K562 (cell line): ENCODE data around the gene TMEM61. TPM values are rescaled to one million over a fixed set of nuclear protein-coding genes. Genes with fewer than 3 reads are reported as not detected.

Experiments
- ADNP ChIP-seq: fragments of 200-800 bp; sonication (Bioruptor generic); IDR thresholded peaks from 2 replicates; pipeline ENCODE4 v1.6.1; 2016; ENCODE audit warnings: missing genetic modification characterization, missing compliant biosample characterization
- CHD4 ChIP-seq: fragments of 200-600 bp; sonication (generic); IDR thresholded peaks from 3 replicates; pipeline ENCODE4 v1.6.1; 2012; ENCODE audit warnings: low read depth, mild to moderate bottlenecking, mixed read lengths, low read length, inconsistent platforms; ENCODE audit not compliant: insufficient read depth, insufficient replicate concordance, poor library complexity, severe bottlenecking
- DMBX1 ChIP-seq: fragments of 250-450 bp; sonication (Bioruptor Pico); IDR thresholded peaks from 2 replicates; pipeline ENCODE4 v1.8.0; 2022; ENCODE audit warnings: inconsistent platforms, mild to moderate bottlenecking, moderate library complexity, borderline replicate concordance
- FOSL1 ChIP-seq: fragments of 200-800 bp; sonication (Bioruptor generic); conservative IDR thresholded peaks from 2 replicates; pipeline ENCODE4 v1.6.1; 2016; ENCODE audit warnings: missing genetic modification characterization, missing compliant biosample characterization
- GTF2A2 ChIP-seq: IDR thresholded peaks from 2 replicates; pipeline ENCODE4 v1.6.1; 2016; ENCODE audit warnings: mild to moderate bottlenecking, missing genetic modification characterization, missing compliant biosample characterization
- HDAC2 ChIP-seq: fragments of 450-650 bp; IDR thresholded peaks from 2 replicates; pipeline ENCODE4 v1.6.1; 2016; ENCODE audit warnings: mild to moderate bottlenecking
- KDM1A ChIP-seq, 2 experiments: fragments of 450-650 bp; IDR thresholded peaks; 2 replicates each; pipeline ENCODE4 v1.6.1; 2016; ENCODE audit warnings: mild to moderate bottlenecking in 2 of 2
- L3MBTL2 ChIP-seq: fragments of 450-650 bp; IDR thresholded peaks from 2 replicates; pipeline ENCODE4 v1.6.1; 2016; ENCODE audit warnings: mild to moderate bottlenecking, moderate library complexity
- POLR2A ChIP-seq: fragments of 450-650 bp; conservative IDR thresholded peaks from 2 replicates; pipeline ENCODE4 v1.6.1; 2016
- RBM25 ChIP-seq: fragments of 200-400 bp; formaldehyde crosslinking; IDR thresholded peaks from 2 replicates; pipeline ENCODE4 v1.6.1; 2018; ENCODE audit warnings: low read length, low read depth, moderate library complexity; ENCODE audit not compliant: severe bottlenecking
- RHOXF2B ChIP-seq: fragments of 250-450 bp; sonication (Bioruptor Pico); conservative IDR thresholded peaks from 2 replicates; pipeline ENCODE4 v1.5.1; 2021
- polyA plus RNA-seq, 8 experiments: library from polyadenylated mRNA; depleted of rRNA in 4 of 8; stranded (reverse) in 5 of 8; unstranded in 3 of 8; fragments of >200 nt; fragmentation: Nextera tagmentation in 2 of 8; fragmentation: Illumina TruSeq in 1 of 8; extraction: Ambion mirVana in 2 of 8; extraction: Trizol in 1 of 8; gene quantifications; 2 replicates each; pipeline versions ENCODE4 v1.2.1 to v1.2.3, GENCODE V29; 2011 to 2014; ENCODE audit warnings: inconsistent platforms in 1 of 8, missing spikeins in 1 of 8
- total RNA-seq, 7 experiments: library from RNA; depleted of rRNA in 6 of 7; stranded (reverse); fragments of >200 nt in 6 of 7; fragmentation: Illumina TruSeq in 2 of 7; extraction: Trizol in 2 of 7; gene quantifications; 2 replicates each; pipeline versions ENCODE4 v1.2.1 to v1.2.3, GENCODE V29; 2011 to 2021; ENCODE audit warnings: low replicate concordance in 1 of 7
- TF ChIP-seq, protein P1 (sequence below), 2 experiments: fragments of 450-650 bp in 1 of 2; sonication (generic) in 1 of 2; formaldehyde crosslinking in 1 of 2; IDR thresholded peaks in 1 of 2; conservative IDR thresholded peaks in 1 of 2; 2 replicates each; pipeline versions ENCODE4 v1.6.1 to v1.8.1; 2016 to 2023; ENCODE audit warnings: mild to moderate bottlenecking in 2 of 2, moderate library complexity in 2 of 2, inconsistent platforms in 1 of 2, missing genetic modification reagents in 1 of 2
- TF ChIP-seq, protein P2 (sequence below): fragments of 450-650 bp; formaldehyde crosslinking; IDR thresholded peaks from 2 replicates; pipeline ENCODE4 v1.4.0; 2020; ENCODE audit warnings: mild to moderate bottlenecking, mixed read lengths
- TF ChIP-seq, protein P3 (sequence below): fragments of 450-650 bp; IDR thresholded peaks from 2 replicates; pipeline ENCODE4 v1.6.1; 2016; ENCODE audit warnings: low read depth, mild to moderate bottlenecking, moderate library complexity

The TMEM61 gene
- total and polyA plus RNA-seq, 9 of the 15 experiments (the other 6 are each of a cell fraction or from before 2014, with no cell fraction given) = not detected

DNA sequence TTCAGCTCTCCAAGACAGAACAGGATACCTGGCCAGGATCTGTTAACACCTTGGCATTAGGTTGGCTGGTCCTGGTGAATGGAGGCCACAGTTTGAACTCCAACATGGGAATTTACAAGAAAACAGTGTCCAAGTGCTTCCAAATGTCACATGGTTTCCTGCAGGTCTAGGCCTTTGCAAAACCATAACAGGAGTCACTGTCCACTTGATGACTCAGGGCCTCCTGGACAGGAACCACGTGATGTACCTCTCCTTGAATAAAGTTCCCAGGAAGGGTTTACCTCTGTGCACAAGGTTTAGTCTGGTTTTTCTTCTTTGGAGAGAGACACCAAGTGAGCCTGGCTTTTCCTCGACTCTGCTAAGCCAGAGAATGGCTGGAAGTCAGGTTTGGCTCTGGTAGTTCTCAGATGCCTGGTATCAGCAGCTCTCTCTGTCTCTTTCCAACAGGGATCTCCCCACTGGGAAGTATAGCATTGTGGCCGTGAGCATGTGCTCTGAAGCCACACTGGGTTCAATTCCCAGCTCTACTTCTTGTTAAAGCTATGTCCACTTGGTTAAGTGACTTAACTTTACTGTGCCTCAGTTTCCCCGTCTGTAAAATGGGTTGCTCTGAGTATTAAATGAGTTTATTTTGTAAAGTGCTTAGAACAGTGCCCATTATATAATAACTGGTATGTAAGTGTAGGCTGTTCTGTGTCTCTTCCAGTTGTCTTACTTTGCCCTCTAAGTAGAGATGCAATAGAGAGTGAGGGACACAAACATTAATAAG lies 27.3 kb upstream of the TMEM61 start (continued):
- TF ChIP-seq L3MBTL2 (peak; percentile 64), FOSL1 (tag) (peak; percentile 53), ADNP (tag) (peak; percentile 89), DMBX1 (CRISPR knock-in tag) (0 out of 2 replicates have a peak, but pooled peaks have one; percentile 20), POLR2A (no peak), RHOXF2B (CRISPR knock-in tag) (no peak), HDAC2 (peak; percentile 50; the same call in 1 of the 2 replicates), RBM25 (peak; percentile 64), GTF2A2 (tag) (0 out of 2 replicates have a peak, but pooled peaks have one; percentile 41), KDM1A (IDR thresholded peaks at IDR 0.05) (peak; percentile 51 to 52; a peak in 2 of 4 replicates), CHD4 (peak; percentile 84)
- TF ChIP-seq, protein P1, sequence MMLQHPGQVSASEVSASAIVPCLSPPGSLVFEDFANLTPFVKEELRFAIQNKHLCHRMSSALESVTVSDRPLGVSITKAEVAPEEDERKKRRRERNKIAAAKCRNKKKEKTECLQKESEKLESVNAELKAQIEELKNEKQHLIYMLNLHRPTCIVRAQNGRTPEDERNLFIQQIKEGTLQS (IDR thresholded peaks at IDR 0.05) = peak; percentile 44; the same call in 1 of the 2 replicates
- TF ChIP-seq, protein P1 (CRISPR knock-in tag; conservative IDR thresholded peaks at IDR 0.05) = no peak
- TF ChIP-seq, protein P2, sequence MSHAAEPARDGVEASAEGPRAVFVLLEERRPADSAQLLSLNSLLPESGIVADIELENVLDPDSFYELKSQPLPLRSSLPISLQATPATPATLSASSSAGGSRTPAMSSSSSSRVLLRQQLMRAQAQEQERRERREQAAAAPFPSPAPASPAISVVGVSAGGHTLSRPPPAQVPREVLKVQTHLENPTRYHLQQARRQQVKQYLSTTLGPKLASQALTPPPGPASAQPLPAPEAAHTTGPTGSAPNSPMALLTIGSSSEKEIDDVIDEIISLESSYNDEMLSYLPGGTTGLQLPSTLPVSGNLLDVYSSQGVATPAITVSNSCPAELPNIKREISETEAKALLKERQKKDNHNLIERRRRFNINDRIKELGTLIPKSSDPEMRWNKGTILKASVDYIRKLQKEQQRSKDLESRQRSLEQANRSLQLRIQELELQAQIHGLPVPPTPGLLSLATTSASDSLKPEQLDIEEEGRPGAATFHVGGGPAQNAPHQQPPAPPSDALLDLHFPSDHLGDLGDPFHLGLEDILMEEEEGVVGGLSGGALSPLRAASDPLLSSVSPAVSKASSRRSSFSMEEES (CRISPR knock-in tag) = peak; percentile 75
- TF ChIP-seq, protein P3, sequence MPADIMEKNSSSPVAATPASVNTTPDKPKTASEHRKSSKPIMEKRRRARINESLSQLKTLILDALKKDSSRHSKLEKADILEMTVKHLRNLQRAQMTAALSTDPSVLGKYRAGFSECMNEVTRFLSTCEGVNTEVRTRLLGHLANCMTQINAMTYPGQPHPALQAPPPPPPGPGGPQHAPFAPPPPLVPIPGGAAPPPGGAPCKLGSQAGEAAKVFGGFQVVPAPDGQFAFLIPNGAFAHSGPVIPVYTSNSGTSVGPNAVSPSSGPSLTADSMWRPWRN = no peak
